Thyroid gland (tissue), 4 donors: ENCODE data around the gene MYL10. TPM values are rescaled to one million over a fixed set of nuclear protein-coding genes. Genes with fewer than 3 reads are reported as not detected.

Source experiments
- DNase-seq, 2 donors: peaks; one replicate each; pipeline ENCODE4 v3.0.0-alpha.2; 2019
- H3K27ac ChIP-seq, 3 donors: fragments of 200-600 bp; sonication (generic); 1 replicate in 2 of 3; 2 replicates in 1 of 3; pipeline ENCODE4 v1.5.1; 2016 to 2019; ENCODE audit warnings: mild to moderate bottlenecking in 1 of 3, moderate library complexity in 1 of 3
- H3K27me3 ChIP-seq: fragments of 200-600 bp; sonication (generic); one replicate; pipeline ENCODE4 v1.5.1; 2019
- H3K36me3 ChIP-seq, 2 donors: fragments of 200-600 bp; sonication (generic); one replicate each; pipeline ENCODE4 v1.5.1; 2016 to 2019
- H3K4me1 ChIP-seq, 2 donors: fragments of 200-600 bp; sonication (generic); one replicate each; pipeline ENCODE4 v1.5.1; 2017 to 2019
- H3K4me3 ChIP-seq, 3 donors: fragments of 200-600 bp; sonication (generic); replicated peaks in 1 of 3; 1 replicate in 2 of 3; 2 replicates in 1 of 3; pipeline ENCODE4 v1.5.1; 2016; ENCODE audit warnings: mild to moderate bottlenecking in 1 of 3
- H3K9me3 ChIP-seq: fragments of 200-600 bp; sonication (generic); one replicate; pipeline ENCODE4 v1.5.1; 2017
- POLR2A ChIP-seq, 2 donors: fragments of 450-650 bp; IDR thresholded peaks; one replicate each; pipeline ENCODE4 v1.6.1; 2017; ENCODE audit warnings: antibody characterized with exemption in 2 of 2, mild to moderate bottlenecking in 2 of 2, moderate library complexity in 1 of 2
- WGBS, 2 donors: methylation state at CpG; one replicate each; pipeline ENCODE4 v1.1.5; 2017; 5-methylcytosine and 5-hydroxymethylcytosine counted together
- intact Hi-C: fragments of 100-400 bp; cut with DNase I; formaldehyde crosslinking; loops from one replicate; pipeline ENCODE4 v1.15.1; 2023
- total RNA-seq, 4 donors: library from RNA; depleted of rRNA; stranded (reverse); fragments of >200 nt; gene quantifications; one replicate each; pipeline ENCODE4 v1.2.3, GENCODE V29; 2016
- TF ChIP-seq, protein P1 (sequence below), 6 experiments: fragments of 200-600 bp in 3 of 6; fragments of 450-650 bp in 3 of 6; sonication (generic) in 3 of 6; IDR thresholded peaks; one replicate each; pipeline ENCODE4 v1.5.1; 2016 to 2019; ENCODE audit warnings: antibody characterized with exemption in 6 of 6, mild to moderate bottlenecking in 2 of 6, inconsistent platforms in 1 of 6, moderate library complexity in 1 of 6

Gene MYL10
- total RNA-seq, 4 donors from 2014 or later, result not detected

DNA sequence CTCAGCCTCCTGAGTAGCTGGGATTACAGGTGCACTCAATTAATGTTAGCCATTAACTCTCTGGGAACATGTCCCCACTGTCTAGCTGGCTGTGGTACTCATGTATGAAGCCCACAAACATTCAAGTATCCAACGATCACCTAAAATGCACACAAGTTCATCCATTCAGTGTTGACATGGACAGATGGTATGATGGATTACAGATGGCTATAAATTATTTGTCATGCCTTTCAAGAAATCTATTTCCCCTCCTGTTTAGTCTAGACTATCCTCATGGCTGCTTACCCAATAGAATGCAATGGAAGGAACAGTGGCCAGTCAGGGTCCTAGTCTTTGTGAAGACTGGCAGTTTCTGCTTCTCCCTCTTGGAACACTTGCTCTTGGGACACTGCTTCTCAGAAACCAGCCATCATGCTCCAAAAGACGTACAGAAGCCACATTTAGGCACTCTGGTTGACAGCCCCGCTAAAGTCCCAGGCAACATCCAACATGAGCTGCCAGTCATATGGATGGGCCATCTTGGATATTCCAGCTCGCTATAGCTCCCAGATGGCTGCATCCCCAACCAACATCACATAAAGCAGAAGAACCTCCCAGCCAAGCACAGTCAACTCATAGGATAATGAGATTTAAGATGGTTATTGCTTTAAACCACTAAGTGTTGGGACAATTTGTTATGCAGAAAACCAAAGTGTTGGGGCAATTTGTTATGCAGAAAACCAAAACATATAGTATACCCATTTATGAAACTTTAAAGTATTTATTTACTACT, 33.1 kb downstream of the MYL10 start:
- TF ChIP-seq, protein P1, sequence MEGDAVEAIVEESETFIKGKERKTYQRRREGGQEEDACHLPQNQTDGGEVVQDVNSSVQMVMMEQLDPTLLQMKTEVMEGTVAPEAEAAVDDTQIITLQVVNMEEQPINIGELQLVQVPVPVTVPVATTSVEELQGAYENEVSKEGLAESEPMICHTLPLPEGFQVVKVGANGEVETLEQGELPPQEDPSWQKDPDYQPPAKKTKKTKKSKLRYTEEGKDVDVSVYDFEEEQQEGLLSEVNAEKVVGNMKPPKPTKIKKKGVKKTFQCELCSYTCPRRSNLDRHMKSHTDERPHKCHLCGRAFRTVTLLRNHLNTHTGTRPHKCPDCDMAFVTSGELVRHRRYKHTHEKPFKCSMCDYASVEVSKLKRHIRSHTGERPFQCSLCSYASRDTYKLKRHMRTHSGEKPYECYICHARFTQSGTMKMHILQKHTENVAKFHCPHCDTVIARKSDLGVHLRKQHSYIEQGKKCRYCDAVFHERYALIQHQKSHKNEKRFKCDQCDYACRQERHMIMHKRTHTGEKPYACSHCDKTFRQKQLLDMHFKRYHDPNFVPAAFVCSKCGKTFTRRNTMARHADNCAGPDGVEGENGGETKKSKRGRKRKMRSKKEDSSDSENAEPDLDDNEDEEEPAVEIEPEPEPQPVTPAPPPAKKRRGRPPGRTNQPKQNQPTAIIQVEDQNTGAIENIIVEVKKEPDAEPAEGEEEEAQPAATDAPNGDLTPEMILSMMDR (IDR thresholded peaks at IDR 0.05), result no peak
- no peak for TF ChIP-seq POLR2A (IDR thresholded peaks at IDR 0.05)
- no peak for DNase-seq
- Histone ChIP-seq H3K4me3 (no peak overlapping the region), H3K27ac (no peak overlapping the region), H3K27me3 (no peaks in the 10 kb centered on the region), H3K4me1 (peaks cover 13 to 17% of the 10 kb centered on the region in 2 donors), H3K9me3 (no peaks in the 10 kb centered on the region), H3K36me3 (no peaks in the 10 kb centered on the region)
- intact Hi-C loops, result no loop called here
- WGBS, 2 donors, result 79 to 95% methylated on average over 4 of the region's 4 CpGs

DNA sequence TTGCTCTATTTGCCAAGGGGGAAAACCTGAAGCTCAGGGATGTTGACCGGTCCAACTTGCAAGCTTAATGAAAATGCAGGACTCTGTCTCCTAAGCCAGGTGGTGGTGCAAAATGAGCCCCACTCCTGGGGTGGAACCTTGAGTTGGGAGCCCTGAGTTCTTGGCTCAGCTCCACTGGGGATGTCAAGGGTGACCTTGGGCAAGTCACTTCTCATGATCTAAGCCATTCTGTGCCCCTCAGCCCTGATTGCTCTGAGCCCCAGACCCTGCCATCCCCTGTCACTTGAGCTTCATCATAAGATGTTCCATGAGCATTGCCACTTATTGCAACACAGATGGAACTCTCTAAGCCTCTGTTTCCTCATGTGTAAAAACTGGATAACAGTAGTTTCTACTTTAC, 33.9 kb downstream of the MYL10 start:
- intact Hi-C loops, result no loop called here
- H3K4me3 ChIP-seq, result no peak overlapping the region
- no peak for TF ChIP-seq POLR2A (IDR thresholded peaks at IDR 0.05)
- TF ChIP-seq, protein P1 (IDR thresholded peaks at IDR 0.05), result no peak
- WGBS, 2 donors, result 100% methylated on average over 1 of the region's 1 CpG
- no peaks in the 10 kb centered on the region for H3K9me3 ChIP-seq
- no peaks in the 10 kb centered on the region for H3K27me3 ChIP-seq
- no peaks in the 10 kb centered on the region for H3K36me3 ChIP-seq
- peaks cover 13 to 17% of the 10 kb centered on the region in 2 donors for H3K4me1 ChIP-seq
- DNase-seq, result no peak
- H3K27ac ChIP-seq, result no peak overlapping the region

DNA sequence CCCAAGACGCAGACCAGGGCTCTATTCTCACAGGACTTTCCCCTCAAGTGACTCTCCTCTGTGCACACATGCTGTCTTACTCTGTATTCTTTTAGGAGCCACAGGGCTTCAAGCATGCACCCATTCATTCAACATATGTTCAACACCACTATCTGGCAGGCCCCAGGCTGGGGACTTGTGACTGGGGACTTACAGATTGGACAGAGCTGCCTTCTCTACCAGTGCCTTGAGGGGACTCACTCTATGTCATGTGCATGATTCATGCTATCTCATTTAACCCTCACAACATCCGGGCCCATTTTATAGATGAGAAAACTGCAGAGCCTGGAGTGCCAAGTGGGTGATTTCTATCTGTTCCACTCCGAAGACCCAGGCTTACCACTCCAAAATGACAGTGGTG, 34.3 kb downstream of the MYL10 start:
- no peaks in the 10 kb centered on the region for H3K27me3 ChIP-seq
- no peak for DNase-seq
- TF ChIP-seq, protein P1 (IDR thresholded peaks at IDR 0.05), result no peak
- no peak for TF ChIP-seq POLR2A (IDR thresholded peaks at IDR 0.05)
- no peak overlapping the region for H3K4me3 ChIP-seq
- intact Hi-C loops, result no loop called here
- H3K36me3 ChIP-seq, result no peaks in the 10 kb centered on the region
- H3K9me3 ChIP-seq, result no peaks in the 10 kb centered on the region
- H3K4me1 ChIP-seq, result peaks cover 13 to 17% of the 10 kb centered on the region in 2 donors
- 91 to 95% methylated on average over 3 of the region's 3 CpGs for WGBS, 2 donors
- no peak overlapping the region for H3K27ac ChIP-seq

DNA sequence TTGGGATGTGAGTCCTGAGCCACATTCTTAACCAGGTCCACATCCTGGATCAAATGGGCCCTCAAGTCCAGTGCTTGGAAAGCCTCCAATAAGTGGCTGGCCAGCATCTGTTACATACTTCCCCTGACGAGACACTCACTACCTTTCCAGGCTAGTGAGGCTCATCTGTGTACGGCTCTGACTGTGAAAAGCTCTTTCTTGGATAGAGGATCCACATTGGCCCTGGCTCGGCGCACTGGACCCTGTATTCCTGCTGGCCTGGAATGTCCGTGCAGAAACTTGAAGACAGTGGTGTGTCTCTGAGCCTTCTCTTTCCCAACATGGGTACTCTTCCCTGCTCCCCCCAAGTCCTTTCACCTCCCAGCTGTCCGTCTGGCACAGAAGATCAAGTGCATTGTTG, 35.5 kb downstream of the MYL10 start:
- H3K27ac ChIP-seq, result no peak overlapping the region
- no peak for DNase-seq
- no peaks in the 10 kb centered on the region for H3K27me3 ChIP-seq
- WGBS, 2 donors, result 93 to 98% methylated on average over 5 to 6 of the region's 6 CpGs
- no peak for TF ChIP-seq POLR2A (IDR thresholded peaks at IDR 0.05)
- TF ChIP-seq, protein P1 (IDR thresholded peaks at IDR 0.05), result no peak
- intact Hi-C loops, result no loop called here
- peaks cover 9 to 10% of the 10 kb centered on the region in 2 donors for H3K4me1 ChIP-seq
- H3K36me3 ChIP-seq, result no peaks in the 10 kb centered on the region
- H3K9me3 ChIP-seq, result no peaks in the 10 kb centered on the region
- H3K4me3 ChIP-seq, result no peak overlapping the region

DNA sequence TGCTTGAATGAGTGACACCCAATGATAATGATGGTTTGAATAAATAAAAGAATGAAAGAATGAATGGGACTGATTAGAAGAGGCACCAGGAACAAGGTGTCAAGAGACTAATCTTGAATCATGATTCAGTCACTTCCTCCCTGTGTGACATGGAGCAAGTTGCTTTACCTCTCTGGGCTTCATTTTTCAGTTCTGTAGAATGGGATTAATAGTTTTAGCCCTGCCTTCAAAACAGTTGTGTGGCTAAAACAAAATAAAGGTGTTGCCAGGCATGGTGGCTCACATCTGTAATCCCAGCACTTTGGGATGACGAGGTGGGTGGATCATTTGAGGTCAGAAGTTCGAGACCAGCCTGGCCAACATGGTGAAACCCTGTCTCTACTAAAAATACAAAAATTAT, 37.6 kb downstream of the MYL10 start:
- intact Hi-C loops, result no loop called here
- Histone ChIP-seq H3K27ac (no peak overlapping the region), H3K4me3 (no peak overlapping the region), H3K9me3 (no peaks in the 10 kb centered on the region), H3K27me3 (no peaks in the 10 kb centered on the region), H3K36me3 (no peaks in the 10 kb centered on the region), H3K4me1 (no peaks in the 10 kb centered on the region)
- WGBS, 2 donors, result 94 to 100% methylated on average over 2 of the region's 2 CpGs
- TF ChIP-seq, protein P1 (IDR thresholded peaks at IDR 0.05), result no peak
- TF ChIP-seq POLR2A (IDR thresholded peaks at IDR 0.05), result no peak
- DNase-seq, result no peak
